Hepatocyte (in vitro differentiated cells): Measurements from ENCODE around the gene CRABP2. TPM values are rescaled to one million over a fixed set of nuclear protein-coding genes. Genes with fewer than 3 reads are reported as not detected.
A peak's percentile ranks its signal among the peaks of the same experiment; 100 is the strongest.

Source experiments
- DNase-seq: peaks from one replicate; pipeline ENCODE4 v3.0.0-alpha.2; 2016; ENCODE audit warnings: low spot score
- H2AFZ ChIP-seq: fragments of 200-600 bp; sonication (generic); 2 replicates; pipeline ENCODE4 v1.6.0; 2016; ENCODE audit warnings: antibody characterized with exemption, mild to moderate bottlenecking
- H3K27ac ChIP-seq: fragments of 200-600 bp; sonication (generic); 2 replicates; pipeline ENCODE4 v1.5.1; 2016; ENCODE audit warnings: mild to moderate bottlenecking
- H3K27me3 ChIP-seq: fragments of 200-600 bp; sonication (generic); 2 replicates; pipeline ENCODE4 v1.6.1; 2016
- H3K36me3 ChIP-seq: fragments of 200-600 bp; sonication (generic); replicated peaks from 2 replicates; pipeline ENCODE4 v1.5.1; 2016; ENCODE audit warnings: low read depth; ENCODE audit not compliant: insufficient read depth
- H3K4me1 ChIP-seq: fragments of 200-600 bp; sonication (generic); 2 replicates; pipeline ENCODE4 v1.5.1; 2016; ENCODE audit warnings: mild to moderate bottlenecking, moderate library complexity; ENCODE audit not compliant: insufficient read depth
- H3K4me2 ChIP-seq: fragments of 200-600 bp; sonication (generic); 2 replicates; pipeline ENCODE4 v1.6.0; 2016
- H3K4me3 ChIP-seq: fragments of 200-600 bp; sonication (generic); 2 replicates; pipeline ENCODE4 v1.5.1; 2016; ENCODE audit warnings: mild to moderate bottlenecking
- H3K79me2 ChIP-seq: fragments of 200-600 bp; sonication (generic); 2 replicates; pipeline ENCODE4 v1.6.0; 2017; ENCODE audit warnings: mild to moderate bottlenecking
- H3K9me2 ChIP-seq: fragments of 200-600 bp; sonication (generic); replicated peaks from 2 replicates; pipeline ENCODE4 v1.6.0; 2017; ENCODE audit warnings: mild to moderate bottlenecking; ENCODE audit not compliant: insufficient read depth
- H3K9me3 ChIP-seq: fragments of 200-600 bp; sonication (generic); 2 replicates; pipeline ENCODE4 v1.5.1; 2016; ENCODE audit warnings: low read depth, mild to moderate bottlenecking
- H4K20me1 ChIP-seq: fragments of 200-600 bp; sonication (generic); 2 replicates; pipeline ENCODE4 v1.6.0; 2016; ENCODE audit warnings: mild to moderate bottlenecking; ENCODE audit not compliant: insufficient read depth, poor library complexity, severe bottlenecking
- EZH2 ChIP-seq: fragments of 200-600 bp; sonication (generic); IDR thresholded peaks from 2 replicates; pipeline ENCODE4 v1.6.1; 2016; ENCODE audit warnings: antibody characterized with exemption, mild to moderate bottlenecking, borderline replicate concordance
- EZH2phosphoT487 ChIP-seq: fragments of 200-600 bp; sonication (generic); IDR thresholded peaks from one replicate; pipeline ENCODE4 v1.6.1; 2018; ENCODE audit warnings: antibody characterized with exemption, mild to moderate bottlenecking, low read depth, moderate library complexity; ENCODE audit not compliant: unreplicated experiment, severe bottlenecking
- WGBS: methylation state at CpG from one replicate; pipeline ENCODE4 v1.1.6; 2016; ENCODE audit warnings: low lambda C conversion rate; ENCODE audit errors: missing lambda C conversion rate; 5-methylcytosine and 5-hydroxymethylcytosine counted together
- polyA plus RNA-seq: library from polyadenylated mRNA; unstranded; fragments of >200 nt; fragmentation: Nextera tagmentation; extraction: Ambion mirVana; gene quantifications from 2 replicates; pipeline ENCODE4 v1.2.1, GENCODE V29; 2016
- total RNA-seq: library from RNA; depleted of rRNA; stranded (reverse); fragments of >200 nt; gene quantifications from 2 replicates; pipeline ENCODE4 v1.2.3, GENCODE V29; 2014
- TF ChIP-seq, protein P1 (sequence below): fragments of 200-600 bp; sonication (generic); IDR thresholded peaks from 2 replicates; pipeline ENCODE4 v1.5.1; 2016; ENCODE audit warnings: antibody characterized with exemption, mild to moderate bottlenecking; ENCODE audit not compliant: poor library complexity

The CRABP2 gene
- total and polyA plus RNA-seq, 2 experiments from 2014 or later = 93.5 to 171 TPM

DNA sequence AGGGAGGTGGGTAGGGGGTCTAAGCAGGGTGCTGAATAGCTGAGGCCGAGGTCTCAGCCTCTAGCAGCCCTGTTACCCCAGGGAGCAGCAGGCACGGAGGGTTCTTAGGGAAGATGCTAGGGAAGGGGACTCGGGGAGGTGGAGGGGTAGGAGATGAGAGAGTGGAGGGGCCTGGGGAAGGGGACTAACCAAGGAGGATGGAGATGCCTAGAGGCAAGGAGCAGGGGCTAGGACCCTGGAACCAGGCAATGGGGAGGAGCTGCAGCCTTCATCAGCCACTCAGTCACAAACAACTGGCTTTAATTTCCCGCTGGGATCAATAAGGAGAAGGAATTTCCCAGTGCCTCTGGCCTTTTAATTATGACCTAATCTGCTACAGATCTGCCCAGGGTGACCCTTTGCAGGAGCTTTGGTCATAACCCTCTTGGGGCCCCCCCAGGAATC is 2.9 kb upstream of the CRABP2 start:
- no peaks in the 10 kb centered on the region for H3K27me3 ChIP-seq
- no peaks in the 10 kb centered on the region for H3K36me3 ChIP-seq
- no peak overlapping the region for H2AFZ ChIP-seq
- no peak for DNase-seq
- no peaks in the 10 kb centered on the region for H3K9me2 ChIP-seq
- H3K27ac ChIP-seq = peak overlapping the region; percentile 97
- WGBS = 24% methylated on average over 4 of the region's 4 CpGs
- no peaks in the 10 kb centered on the region for H3K9me3 ChIP-seq
- no peaks in the 10 kb centered on the region for H4K20me1 ChIP-seq
- H3K4me3 ChIP-seq = no peak overlapping the region
- TF ChIP-seq EZH2 (no peak), EZH2phosphoT487 (no peak)
- TF ChIP-seq, protein P1, sequence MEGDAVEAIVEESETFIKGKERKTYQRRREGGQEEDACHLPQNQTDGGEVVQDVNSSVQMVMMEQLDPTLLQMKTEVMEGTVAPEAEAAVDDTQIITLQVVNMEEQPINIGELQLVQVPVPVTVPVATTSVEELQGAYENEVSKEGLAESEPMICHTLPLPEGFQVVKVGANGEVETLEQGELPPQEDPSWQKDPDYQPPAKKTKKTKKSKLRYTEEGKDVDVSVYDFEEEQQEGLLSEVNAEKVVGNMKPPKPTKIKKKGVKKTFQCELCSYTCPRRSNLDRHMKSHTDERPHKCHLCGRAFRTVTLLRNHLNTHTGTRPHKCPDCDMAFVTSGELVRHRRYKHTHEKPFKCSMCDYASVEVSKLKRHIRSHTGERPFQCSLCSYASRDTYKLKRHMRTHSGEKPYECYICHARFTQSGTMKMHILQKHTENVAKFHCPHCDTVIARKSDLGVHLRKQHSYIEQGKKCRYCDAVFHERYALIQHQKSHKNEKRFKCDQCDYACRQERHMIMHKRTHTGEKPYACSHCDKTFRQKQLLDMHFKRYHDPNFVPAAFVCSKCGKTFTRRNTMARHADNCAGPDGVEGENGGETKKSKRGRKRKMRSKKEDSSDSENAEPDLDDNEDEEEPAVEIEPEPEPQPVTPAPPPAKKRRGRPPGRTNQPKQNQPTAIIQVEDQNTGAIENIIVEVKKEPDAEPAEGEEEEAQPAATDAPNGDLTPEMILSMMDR = no peak
- peaks cover 92% of the 10 kb centered on the region for H3K4me1 ChIP-seq
- peaks cover 19% of the 10 kb centered on the region for H3K79me2 ChIP-seq
- H3K4me2 ChIP-seq = peak overlapping the region; percentile 92

DNA sequence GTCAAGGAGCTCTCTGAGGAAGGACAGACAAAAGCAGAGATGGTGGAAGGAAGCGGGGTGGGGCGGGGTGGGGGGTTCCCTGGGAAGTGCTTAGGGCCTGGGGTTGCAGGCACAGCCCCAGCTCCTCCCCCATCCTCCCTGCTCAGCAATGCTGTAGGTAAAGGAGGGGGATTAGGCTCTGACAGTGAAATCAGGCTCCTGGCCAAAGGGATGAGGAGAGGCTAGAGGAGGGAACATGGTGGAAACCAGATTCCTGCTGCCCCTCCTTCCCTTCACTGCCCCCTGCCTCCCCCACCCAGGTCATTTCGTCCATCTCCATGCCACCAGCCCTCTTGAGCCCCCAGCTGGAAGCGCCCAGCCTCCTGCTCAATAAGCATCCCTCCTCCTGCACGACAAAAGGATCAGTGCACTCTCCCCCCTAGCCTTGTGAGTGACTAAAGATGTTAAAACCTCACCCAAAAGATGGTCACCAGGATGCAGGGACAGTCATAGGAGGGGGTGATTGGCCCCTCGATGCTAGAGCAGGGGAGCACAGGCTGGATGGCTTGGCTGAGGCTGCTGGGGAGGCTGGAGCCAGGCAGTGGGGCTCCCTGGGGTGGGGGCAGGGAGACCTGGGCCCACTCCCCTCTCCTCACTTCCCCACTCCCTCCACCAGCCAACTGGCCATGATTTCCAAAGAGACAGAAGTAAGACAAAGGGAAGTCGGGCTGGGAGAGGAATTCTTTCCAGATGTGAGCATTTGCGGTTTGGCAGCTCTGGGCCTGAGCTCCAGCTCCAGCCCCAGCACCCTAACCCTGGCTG is 2.2 kb upstream of the CRABP2 start:
- no peaks in the 10 kb centered on the region for H3K9me3 ChIP-seq
- no peak overlapping the region for H2AFZ ChIP-seq
- peaks cover 22% of the 10 kb centered on the region for H3K79me2 ChIP-seq
- H3K4me2 ChIP-seq = peak overlapping the region; percentile 92
- no peaks in the 10 kb centered on the region for H3K36me3 ChIP-seq
- DNase-seq = no peak
- peak overlapping the region; percentile 97 for H3K27ac ChIP-seq
- H3K27me3 ChIP-seq = no peaks in the 10 kb centered on the region
- H3K9me2 ChIP-seq = no peaks in the 10 kb centered on the region
- TF ChIP-seq EZH2 (no peak), EZH2phosphoT487 (no peak)
- TF ChIP-seq, protein P1 = no peak
- no peaks in the 10 kb centered on the region for H4K20me1 ChIP-seq
- WGBS = 32% methylated on average over 7 of the region's 8 CpGs
- H3K4me3 ChIP-seq = no peak overlapping the region
- H3K4me1 ChIP-seq = peaks cover 96% of the 10 kb centered on the region

DNA sequence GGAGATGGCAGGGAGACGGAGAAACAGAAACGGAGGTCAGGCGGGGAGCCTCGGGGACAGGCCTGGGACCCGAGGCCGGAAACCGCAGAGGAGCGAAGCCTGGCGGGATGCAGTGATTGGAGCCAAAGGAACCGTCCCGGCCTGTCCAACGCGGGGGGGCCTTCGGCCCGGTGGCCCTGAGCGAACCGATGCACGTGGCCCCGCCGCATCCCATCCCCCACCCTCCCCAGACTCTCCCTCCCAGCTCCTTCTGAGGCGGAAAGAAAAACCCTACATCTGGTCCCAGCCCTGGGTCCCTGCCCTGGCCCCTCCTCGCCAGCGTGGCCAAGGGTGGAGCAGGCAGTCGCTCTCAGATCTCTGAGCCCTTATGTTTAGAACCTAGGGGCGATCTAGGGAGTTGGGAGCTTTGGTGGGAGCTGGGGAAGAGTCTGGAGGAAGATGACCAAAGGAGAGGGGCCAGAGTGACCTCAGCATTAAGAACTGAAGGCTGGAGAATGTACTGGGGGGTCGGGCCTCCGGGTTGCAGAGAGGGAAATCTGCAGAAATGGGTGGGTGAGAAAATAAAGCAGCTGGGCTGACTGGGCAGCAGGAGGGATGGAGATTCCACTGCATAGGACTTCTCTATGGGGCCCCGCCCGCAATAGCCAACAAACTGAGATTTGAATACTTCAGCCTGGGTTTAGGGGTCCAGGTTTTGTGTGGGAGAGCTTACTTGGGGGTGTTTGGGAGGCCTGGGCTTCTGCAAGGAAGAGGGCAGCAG is 1.5 kb upstream of the CRABP2 start:
- Histone ChIP-seq H3K4me2 (peak overlapping the region; percentile 92), H3K27me3 (no peaks in the 10 kb centered on the region), H3K4me3 (peak overlapping the region; percentile 51), H3K36me3 (no peaks in the 10 kb centered on the region), H2AFZ (peak overlapping the region; percentile 89), H3K9me2 (no peaks in the 10 kb centered on the region), H4K20me1 (peaks cover 2% of the 10 kb centered on the region), H3K27ac (peak overlapping the region; percentile 97), H3K9me3 (no peaks in the 10 kb centered on the region), H3K4me1 (peaks cover 88% of the 10 kb centered on the region), H3K79me2 (peaks cover 28% of the 10 kb centered on the region)
- WGBS = 3% methylated on average over 13 of the region's 29 CpGs
- DNase-seq = peak; percentile 87
- TF ChIP-seq, protein P1 = no peak
- TF ChIP-seq EZH2phosphoT487 (no peak), EZH2 (no peak)
